Measurements from ENCODE around the gene SFRP2.

DNA sequence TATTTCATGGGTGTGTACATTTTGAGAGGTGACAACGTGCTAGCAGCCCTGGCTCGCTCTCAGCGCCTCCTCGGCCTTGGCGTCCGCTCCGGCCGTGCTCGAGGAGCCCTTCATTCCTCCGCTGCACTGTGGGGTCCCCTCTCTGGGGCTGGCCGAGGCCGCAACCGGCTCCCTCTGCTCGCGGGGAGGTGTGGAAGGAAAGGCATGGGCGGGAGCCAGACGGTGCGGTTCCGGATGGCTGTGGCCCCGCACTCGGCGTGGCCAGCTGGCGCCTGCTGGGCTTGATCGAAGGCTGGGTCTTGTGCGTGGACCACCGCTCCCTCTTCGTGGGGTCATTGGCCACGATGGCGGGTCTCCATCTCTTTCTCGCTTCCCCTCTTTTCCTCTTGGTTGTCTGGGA lies 17.2 kb upstream of the SFRP2 start:
- TF ChIP-seq EZH2 (IDR thresholded peaks at IDR 0.05; ENCODE audit: borderline replicate concordance, low read depth, low read length, severe bottlenecking): no peak
- TF ChIP-seq, protein P1, sequence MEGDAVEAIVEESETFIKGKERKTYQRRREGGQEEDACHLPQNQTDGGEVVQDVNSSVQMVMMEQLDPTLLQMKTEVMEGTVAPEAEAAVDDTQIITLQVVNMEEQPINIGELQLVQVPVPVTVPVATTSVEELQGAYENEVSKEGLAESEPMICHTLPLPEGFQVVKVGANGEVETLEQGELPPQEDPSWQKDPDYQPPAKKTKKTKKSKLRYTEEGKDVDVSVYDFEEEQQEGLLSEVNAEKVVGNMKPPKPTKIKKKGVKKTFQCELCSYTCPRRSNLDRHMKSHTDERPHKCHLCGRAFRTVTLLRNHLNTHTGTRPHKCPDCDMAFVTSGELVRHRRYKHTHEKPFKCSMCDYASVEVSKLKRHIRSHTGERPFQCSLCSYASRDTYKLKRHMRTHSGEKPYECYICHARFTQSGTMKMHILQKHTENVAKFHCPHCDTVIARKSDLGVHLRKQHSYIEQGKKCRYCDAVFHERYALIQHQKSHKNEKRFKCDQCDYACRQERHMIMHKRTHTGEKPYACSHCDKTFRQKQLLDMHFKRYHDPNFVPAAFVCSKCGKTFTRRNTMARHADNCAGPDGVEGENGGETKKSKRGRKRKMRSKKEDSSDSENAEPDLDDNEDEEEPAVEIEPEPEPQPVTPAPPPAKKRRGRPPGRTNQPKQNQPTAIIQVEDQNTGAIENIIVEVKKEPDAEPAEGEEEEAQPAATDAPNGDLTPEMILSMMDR (IDR thresholded peaks at IDR 0.05; ENCODE audit: borderline replicate concordance, extremely low read depth, low read length, poor library complexity, severe bottlenecking): no peak
